ENCODE measurements around the gene S100B.
A peak's percentile ranks its signal among the peaks of the same experiment; 100 is the strongest.

The S100B gene

GRCh38 chr21:46569081-46569480, 35.8 kb downstream of the S100B start:
- TF ChIP-seq TAF1 (IDR thresholded peaks at IDR 0.05; ENCODE audit: low read depth) (no peak), YY1 (IDR thresholded peaks at IDR 0.05; ENCODE audit: low read depth) (no peak), TCF12 (IDR thresholded peaks at IDR 0.05; ENCODE audit: low read depth) (no peak), TEAD4 (IDR thresholded peaks at IDR 0.05) (no peak), USF1 (IDR thresholded peaks at IDR 0.05) (no peak), NFIC (IDR thresholded peaks at IDR 0.05) (no peak), MAX (IDR thresholded peaks at IDR 0.05) (no peak), REST (IDR thresholded peaks at IDR 0.05; ENCODE audit: low read depth) (no peak), RAD21 (IDR thresholded peaks at IDR 0.05; ENCODE audit: low read depth) (no peak), EGR1 (IDR thresholded peaks at IDR 0.05) (no peak), CEBPB (IDR thresholded peaks at IDR 0.05) (no peak), EP300 (IDR thresholded peaks at IDR 0.05; ENCODE audit: borderline replicate concordance) (no peak), CREB1 (IDR thresholded peaks at IDR 0.05; ENCODE audit: low read depth) (no peak), ZBTB7A (IDR thresholded peaks at IDR 0.05; ENCODE audit: low read depth) (no peak), FOXM1 (IDR thresholded peaks at IDR 0.05; ENCODE audit: borderline replicate concordance, low read depth) (no peak)

- TF ChIP-seq MAX (IDR thresholded peaks at IDR 0.05) (no peak), RAD21 (IDR thresholded peaks at IDR 0.05; ENCODE audit: low read depth) (no peak), YY1 (IDR thresholded peaks at IDR 0.05; ENCODE audit: low read depth) (no peak), EGR1 (IDR thresholded peaks at IDR 0.05) (no peak)
Measured at GRCh38 chr21:46568562-46568961, 36.3 kb downstream of the S100B start.

- TF ChIP-seq RAD21 (IDR thresholded peaks at IDR 0.05; ENCODE audit: low read depth) (no peak), USF1 (IDR thresholded peaks at IDR 0.05) (no peak), YY1 (IDR thresholded peaks at IDR 0.05; ENCODE audit: low read depth) (no peak), NFIC (IDR thresholded peaks at IDR 0.05) (no peak), EP300 (IDR thresholded peaks at IDR 0.05; ENCODE audit: borderline replicate concordance) (no peak), ZBTB7A (IDR thresholded peaks at IDR 0.05; ENCODE audit: low read depth) (no peak), FOXM1 (IDR thresholded peaks at IDR 0.05; ENCODE audit: borderline replicate concordance, low read depth) (no peak), MAX (IDR thresholded peaks at IDR 0.05) (no peak), TAF1 (IDR thresholded peaks at IDR 0.05; ENCODE audit: low read depth) (no peak), CEBPB (IDR thresholded peaks at IDR 0.05) (no peak), CREB1 (IDR thresholded peaks at IDR 0.05; ENCODE audit: low read depth) (no peak), TEAD4 (IDR thresholded peaks at IDR 0.05) (no peak), REST (IDR thresholded peaks at IDR 0.05; ENCODE audit: low read depth) (no peak), TCF12 (IDR thresholded peaks at IDR 0.05; ENCODE audit: low read depth) (no peak), EGR1 (IDR thresholded peaks at IDR 0.05) (no peak)
Measured at GRCh38 chr21:46567348-46567747, 37.5 kb downstream of the S100B start.

- TF ChIP-seq MAX (IDR thresholded peaks at IDR 0.05): no peak
- no peak for TF ChIP-seq USF1 (IDR thresholded peaks at IDR 0.05)
- no peak for TF ChIP-seq ZBTB7A (IDR thresholded peaks at IDR 0.05; ENCODE audit: low read depth)
- no peak for TF ChIP-seq TEAD4 (IDR thresholded peaks at IDR 0.05)
- TF ChIP-seq CEBPB (IDR thresholded peaks at IDR 0.05): no peak
- TF ChIP-seq TCF12 (IDR thresholded peaks at IDR 0.05; ENCODE audit: low read depth): no peak
- no peak for TF ChIP-seq TAF1 (IDR thresholded peaks at IDR 0.05; ENCODE audit: low read depth)
- TF ChIP-seq NFIC (IDR thresholded peaks at IDR 0.05): no peak
- TF ChIP-seq YY1 (IDR thresholded peaks at IDR 0.05; ENCODE audit: low read depth): no peak
Measured at GRCh38 chr21:46564391-46564790, 40.5 kb downstream of the S100B start.

GRCh38 chr21:46562964-46563607, 41.8 kb downstream of the S100B start:
- no peak for TF ChIP-seq EGR1 (IDR thresholded peaks at IDR 0.05)
- no peak for TF ChIP-seq ZBTB7A (IDR thresholded peaks at IDR 0.05; ENCODE audit: low read depth)
- peak; percentile 85 for TF ChIP-seq TCF12 (IDR thresholded peaks at IDR 0.05; ENCODE audit: low read depth)
- peak; percentile 37; the same call in 1 of the 2 replicates for TF ChIP-seq EP300 (IDR thresholded peaks at IDR 0.05; ENCODE audit: borderline replicate concordance)
- TF ChIP-seq MAX (IDR thresholded peaks at IDR 0.05): 0 out of 2 replicates have a peak, but pooled peaks have one; percentile 13
- no peak for TF ChIP-seq REST (IDR thresholded peaks at IDR 0.05; ENCODE audit: low read depth)
- TF ChIP-seq TEAD4 (IDR thresholded peaks at IDR 0.05): no peak
- no peak for TF ChIP-seq CREB1 (IDR thresholded peaks at IDR 0.05; ENCODE audit: low read depth)
- TF ChIP-seq FOXM1 (IDR thresholded peaks at IDR 0.05; ENCODE audit: borderline replicate concordance, low read depth): no peak
- no peak for TF ChIP-seq RAD21 (IDR thresholded peaks at IDR 0.05; ENCODE audit: low read depth)
- TF ChIP-seq NFIC (IDR thresholded peaks at IDR 0.05): peak; percentile 93
- TF ChIP-seq TAF1 (IDR thresholded peaks at IDR 0.05; ENCODE audit: low read depth): no peak
- no peak for TF ChIP-seq YY1 (IDR thresholded peaks at IDR 0.05; ENCODE audit: low read depth)
- peak; percentile 55; the same call in 1 of the 2 replicates for TF ChIP-seq USF1 (IDR thresholded peaks at IDR 0.05)
- TF ChIP-seq CEBPB (IDR thresholded peaks at IDR 0.05): no peak
